ENCODE measurements around the gene RFLNA.

DNA sequence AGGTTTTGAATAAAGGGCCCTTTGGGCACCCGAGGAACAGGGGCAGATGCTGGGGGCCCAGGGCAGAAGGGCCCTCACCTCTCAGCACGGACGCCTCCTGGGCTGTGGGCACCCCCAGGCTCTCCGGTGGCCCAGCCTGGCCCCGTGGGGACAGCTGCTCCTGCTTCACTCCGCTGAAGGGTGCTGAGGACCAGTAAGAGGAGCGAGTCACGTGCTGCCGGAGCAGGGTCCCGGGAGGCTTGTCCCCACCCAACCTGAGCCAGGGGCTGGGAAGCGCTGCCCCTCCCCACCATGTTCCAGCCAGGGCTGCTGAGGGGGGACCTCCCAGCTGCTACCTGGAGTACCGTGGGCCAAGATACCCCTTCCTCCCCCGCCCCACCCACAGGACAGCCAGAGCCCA, 59.5 kb downstream of the RFLNA start:
- TF ChIP-seq, protein P1, sequence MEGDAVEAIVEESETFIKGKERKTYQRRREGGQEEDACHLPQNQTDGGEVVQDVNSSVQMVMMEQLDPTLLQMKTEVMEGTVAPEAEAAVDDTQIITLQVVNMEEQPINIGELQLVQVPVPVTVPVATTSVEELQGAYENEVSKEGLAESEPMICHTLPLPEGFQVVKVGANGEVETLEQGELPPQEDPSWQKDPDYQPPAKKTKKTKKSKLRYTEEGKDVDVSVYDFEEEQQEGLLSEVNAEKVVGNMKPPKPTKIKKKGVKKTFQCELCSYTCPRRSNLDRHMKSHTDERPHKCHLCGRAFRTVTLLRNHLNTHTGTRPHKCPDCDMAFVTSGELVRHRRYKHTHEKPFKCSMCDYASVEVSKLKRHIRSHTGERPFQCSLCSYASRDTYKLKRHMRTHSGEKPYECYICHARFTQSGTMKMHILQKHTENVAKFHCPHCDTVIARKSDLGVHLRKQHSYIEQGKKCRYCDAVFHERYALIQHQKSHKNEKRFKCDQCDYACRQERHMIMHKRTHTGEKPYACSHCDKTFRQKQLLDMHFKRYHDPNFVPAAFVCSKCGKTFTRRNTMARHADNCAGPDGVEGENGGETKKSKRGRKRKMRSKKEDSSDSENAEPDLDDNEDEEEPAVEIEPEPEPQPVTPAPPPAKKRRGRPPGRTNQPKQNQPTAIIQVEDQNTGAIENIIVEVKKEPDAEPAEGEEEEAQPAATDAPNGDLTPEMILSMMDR (IDR thresholded peaks at IDR 0.05; ENCODE audit: low read length) = no peak
- no peak for TF ChIP-seq EZH2phosphoT487 (IDR thresholded peaks at IDR 0.05; ENCODE audit: low read length)
- TF ChIP-seq EZH2 (optimal IDR thresholded peaks at IDR 0.05; ENCODE audit: low read depth, low read length) = no peak
